Activated CD8-positive, alpha-beta T cell treated with anti-CD3 and anti-CD28 coated beads for 36 hours (primary cell): ENCODE measurements around the gene FBXO45. TPM values are rescaled to one million over a fixed set of nuclear protein-coding genes. Genes with fewer than 3 reads are reported as not detected.
A peak's percentile ranks its signal among the peaks of the same experiment; 100 is the strongest.
"Not testable (repeated sequence)": the region's sequence is repeated elsewhere in the genome, so short reads cannot be mapped to it uniquely, and the experiment has no call there.

ENCODE experiments used
- ATAC-seq: fragments of 200-7000 bp; cut with Tn5 transposase; one replicate; pipeline ENCODE4 v1.10.0; 2021; ENCODE audit warnings: mild to moderate bottlenecking, moderate library complexity
- CTCF ChIA-PET: fragments of 350-600 bp; sonication (Branson Sonifier 250); formaldehyde crosslinking; loops from one replicate; lab custom pipeline; 2021; ENCODE audit warnings: antibody characterized with exemption; lab: Charles Lee
- POLR2A ChIA-PET: fragments of 350-600 bp; sonication (Branson Sonifier 250); formaldehyde crosslinking; loops from one replicate; lab custom pipeline; 2021; ENCODE audit warnings: antibody characterized with exemption; lab: Charles Lee
- DNase-seq: peaks from one replicate; pipeline ENCODE4 v3.0.0-alpha.2; 2020
- H3K27ac Mint-ChIP-seq: one replicate; pipeline ENCODE4 v1.8.0; 2021; ENCODE audit warnings: mild to moderate bottlenecking, mixed read lengths
- H3K27me3 Mint-ChIP-seq: one replicate; pipeline ENCODE4 v1.8.0; 2021; ENCODE audit warnings: mixed read lengths
- H3K36me3 Mint-ChIP-seq: one replicate; pipeline ENCODE4 v1.8.0; 2021; ENCODE audit warnings: low read depth, mixed read lengths
- H3K4me1 Mint-ChIP-seq: one replicate; pipeline ENCODE4 v1.8.0; 2021; ENCODE audit warnings: low read depth, mixed read lengths
- H3K4me3 Mint-ChIP-seq: one replicate; pipeline ENCODE4 v1.8.0; 2021; ENCODE audit warnings: mild to moderate bottlenecking, moderate library complexity, mixed read lengths
- H3K9me3 Mint-ChIP-seq: one replicate; pipeline ENCODE4 v1.8.0; 2021; ENCODE audit warnings: mixed read lengths
- CTCF ChIP-seq: fragments of 200-600 bp; IDR thresholded peaks from one replicate; pipeline ENCODE4 v1.8.0; 2022; ENCODE audit warnings: antibody characterized with exemption, mild to moderate bottlenecking
- intact Hi-C: fragments of 100-400 bp; cut with micrococcal nuclease; formaldehyde crosslinking; loops from one replicate; pipeline ENCODE4 v1.10.0; 2022
- total RNA-seq, 2 experiments: library from RNA; stranded (reverse); gene quantifications; one replicate each; pipeline ENCODE4 v1.2.3, GENCODE V29; 2021

FBXO45 gene
- 10 to 100 TPM; 18.2 TPM for total RNA-seq

- H3K9me3 Mint-ChIP-seq = no peaks in the 10 kb centered on the region
- ATAC-seq = peak; percentile 96
Measured at GRCh38 chr3:196568246-196569002, at the start of gene FBXO45, which contains the start of gene WDR53. FBXO45 (plus strand) TSS chr3:196568660; CDS start chr3:196568985, 325 bp downstream. WDR53 (minus strand) TSS chr3:196568554; CDS start chr3:196561475, 7,079 bp downstream.

DNA sequence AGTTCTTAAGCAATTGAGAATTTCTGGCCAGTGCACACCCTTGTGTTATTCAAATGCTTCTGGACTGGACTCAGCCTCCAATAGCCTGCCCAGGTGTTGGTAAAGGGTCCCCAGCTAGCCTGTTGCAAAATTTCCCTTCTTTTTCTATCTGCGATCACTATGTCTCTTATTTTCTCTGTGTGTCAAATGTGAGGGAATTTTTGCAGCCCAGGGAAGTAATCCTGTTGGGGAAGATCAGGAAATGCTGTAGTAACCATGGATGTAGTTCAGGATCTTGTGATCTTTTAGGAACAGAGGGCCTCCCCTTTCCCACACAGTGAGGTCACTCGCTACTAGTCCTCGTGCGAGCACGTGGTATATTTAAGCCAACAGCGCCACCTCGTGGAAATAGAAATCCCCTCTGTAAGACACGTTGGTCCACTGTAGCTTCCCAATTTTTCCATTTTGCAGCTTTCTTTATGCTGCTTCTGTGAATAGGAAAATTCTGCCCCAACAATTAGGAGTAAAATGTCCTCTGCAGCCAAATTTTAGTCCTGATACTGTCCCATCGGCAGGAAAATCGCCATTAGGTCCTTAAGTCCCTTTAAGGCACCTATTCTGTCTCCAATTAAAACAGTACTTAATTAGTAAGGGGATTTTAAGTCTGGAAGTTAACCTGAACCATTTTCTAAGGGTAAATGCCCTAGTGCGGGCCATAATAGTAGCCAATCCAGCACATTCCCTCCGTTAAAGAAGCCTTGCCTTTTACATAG lies 49.3 kb upstream of the FBXO45 start:
- Mint-ChIP-seq H3K9me3 (peaks cover 48% of the 10 kb centered on the region), H3K4me3 (no peak overlapping the region), H3K27ac (no peak overlapping the region), H3K27me3 (no peaks in the 10 kb centered on the region), H3K4me1 (no peaks in the 10 kb centered on the region), H3K36me3 (peaks cover 15% of the 10 kb centered on the region)
- peak; percentile 83 for DNase-seq
- CTCF ChIA-PET = interaction anchor here (0.5 to 5.1 kb wide), 11 partner anchors 9 to 441 kb away, joined by 3 to 31 read pairs (median 4); no protein-coding TSS in a partner anchor
- TF ChIP-seq CTCF = peak; percentile 75
- intact Hi-C loops = loop anchor here (5.0 kb wide), 1 partner anchor 267 kb away; no protein-coding TSS in a partner anchor
- POLR2A ChIA-PET = interaction anchor here (0.6 to 1.0 kb wide), 2 partner anchors 12 to 298 kb away, joined by 3 to 4 read pairs; no protein-coding TSS in a partner anchor
- ATAC-seq = peak; percentile 45

More at GRCh38 chr3:196568246-196569002, at the start of gene FBXO45, which contains the start of gene WDR53:
- peaks cover 28% of the 10 kb centered on the region for H3K36me3 Mint-ChIP-seq
- POLR2A ChIA-PET = interaction anchor here (1.0 to 3.1 kb wide), 10 partner anchors 14 to 172 kb away, joined by 3 to 25 read pairs (median 4); partner anchors contain the start of genes PAK2 and RNF168
- H3K27ac Mint-ChIP-seq = peak within 1 kb of the TSS; percentile 97
- no peak for TF ChIP-seq CTCF
- intact Hi-C loops = no loop called here
- H3K27me3 Mint-ChIP-seq = no peaks in the 10 kb centered on the region
- peak; percentile 96 for DNase-seq
- peaks cover 31% of the 10 kb centered on the region for H3K4me1 Mint-ChIP-seq
- H3K4me3 Mint-ChIP-seq = peak within 1 kb of the TSS; percentile 84
- CTCF ChIA-PET = interaction anchor here (0.6 to 3.6 kb wide), 8 partner anchors 13 to 495 kb away, joined by 3 to 19 read pairs (median 4); no protein-coding TSS in a partner anchor

- peak; percentile 41 for DNase-seq
- no peaks in the 10 kb centered on the region for H3K4me1 Mint-ChIP-seq
- no peak overlapping the region for H3K4me3 Mint-ChIP-seq
- no peaks in the 10 kb centered on the region for H3K27me3 Mint-ChIP-seq
- POLR2A ChIA-PET = interaction anchor here (1.0 kb wide), 1 partner anchor 13 kb away, joined by 4 read pairs; no protein-coding TSS in a partner anchor
- intact Hi-C loops = loop anchor here (5.0 kb wide), 1 partner anchor 267 kb away; no protein-coding TSS in a partner anchor
- H3K27ac Mint-ChIP-seq = no peak overlapping the region
- ATAC-seq = no peak
- H3K9me3 Mint-ChIP-seq = peaks cover 48% of the 10 kb centered on the region
- peaks cover 15% of the 10 kb centered on the region for H3K36me3 Mint-ChIP-seq
- CTCF ChIA-PET = interaction anchor here (0.5 to 5.9 kb wide), 12 partner anchors 8 to 441 kb away, joined by 3 to 50 read pairs (median 4); no protein-coding TSS in a partner anchor
- TF ChIP-seq CTCF = no peak
Measured at GRCh38 chr3:196519718-196520082, 48.8 kb upstream of the FBXO45 start.

DNA sequence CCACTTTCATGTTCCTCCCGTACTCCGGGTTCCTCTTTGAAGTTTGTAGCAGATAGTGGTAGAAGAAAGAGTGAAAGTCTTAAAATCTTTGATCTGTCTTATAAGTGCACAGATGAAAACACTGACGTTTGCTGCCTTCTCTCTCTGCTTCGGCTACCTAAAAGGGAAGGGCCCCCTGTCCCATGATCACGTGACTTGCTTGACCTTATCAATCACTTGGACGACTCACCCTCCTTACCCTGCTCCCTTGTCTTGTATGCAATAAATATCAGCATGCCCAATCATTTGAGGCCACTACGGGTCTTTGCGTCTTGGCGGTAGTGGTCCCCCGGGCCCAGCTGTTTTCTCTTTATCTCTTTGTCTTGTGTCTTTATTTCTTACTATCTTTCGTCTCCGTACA lies 47.2 kb upstream of the FBXO45 start:
- POLR2A ChIA-PET, DNase-seq, intact Hi-C loops, H3K4me1 Mint-ChIP-seq, H3K27me3 Mint-ChIP-seq, H3K4me3 Mint-ChIP-seq, ATAC-seq, H3K27ac Mint-ChIP-seq: not testable (repeated sequence)
- Mint-ChIP-seq H3K9me3 (peaks cover 41% of the 10 kb centered on the region), H3K36me3 (peaks cover 15% of the 10 kb centered on the region)
- CTCF ChIA-PET = interaction anchor here (1.1 to 5.9 kb wide), 13 partner anchors 7 to 324 kb away, joined by 3 to 50 read pairs (median 9); partner anchors contain the start of gene RNF168

DNA sequence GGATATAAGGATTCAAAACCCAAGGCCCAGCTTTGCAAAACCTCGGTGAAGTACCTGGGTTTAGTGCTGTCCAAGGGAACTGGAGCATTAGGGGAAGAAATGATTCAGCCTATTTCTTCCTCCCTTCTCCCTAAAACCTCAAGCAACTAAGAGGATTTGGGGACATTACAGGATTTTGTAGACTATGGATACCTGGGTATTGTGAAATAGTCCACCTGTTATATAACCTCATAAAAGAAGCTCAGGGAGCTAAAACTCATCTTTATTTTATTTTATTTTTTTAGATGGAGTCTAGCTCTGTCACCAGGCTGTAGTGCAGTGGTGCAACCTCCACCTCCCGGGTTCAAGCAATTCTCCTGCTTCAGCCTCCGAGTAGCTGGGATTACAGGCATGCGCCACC lies 44.6 kb upstream of the FBXO45 start:
- POLR2A ChIA-PET = interaction anchor here (0.9 kb wide), 1 partner anchor 21 kb away, joined by 3 read pairs; the partner anchor contains the start of gene RNF168
- H3K27ac Mint-ChIP-seq = no peak overlapping the region
- ATAC-seq (no peak), DNase-seq (no peak)
- H3K36me3 Mint-ChIP-seq = peaks cover 16% of the 10 kb centered on the region
- intact Hi-C loops = no loop called here
- peaks cover 6% of the 10 kb centered on the region for H3K27me3 Mint-ChIP-seq
- CTCF ChIA-PET = interaction anchor here (1.2 to 5.9 kb wide), 14 partner anchors 10 to 317 kb away, joined by 3 to 50 read pairs (median 8); partner anchors contain the start of gene RNF168
- H3K9me3 Mint-ChIP-seq = peaks cover 35% of the 10 kb centered on the region
- no peak for TF ChIP-seq CTCF
- H3K4me3 Mint-ChIP-seq = no peak overlapping the region
- peaks cover 4% of the 10 kb centered on the region for H3K4me1 Mint-ChIP-seq
